Measurements from ENCODE around the gene SCTR. TPM values are rescaled to one million over a fixed set of nuclear protein-coding genes. Genes with fewer than 3 reads are reported as not detected.

The SCTR gene
- total RNA-seq, 1 experiment from 2014 or later, result not detected

- no peak for ATAC-seq
- POLR2A ChIA-PET, result no interaction called here
- in situ Hi-C loops (cut with HindIII; ENCODE audit: low pct_unique_long_range_greater_than_20kb, low sequenced_read_pairs), result no loop called here
Measured at GRCh38 chr2:119549241-119549640, 25.0 kb upstream of the SCTR start.

DNA sequence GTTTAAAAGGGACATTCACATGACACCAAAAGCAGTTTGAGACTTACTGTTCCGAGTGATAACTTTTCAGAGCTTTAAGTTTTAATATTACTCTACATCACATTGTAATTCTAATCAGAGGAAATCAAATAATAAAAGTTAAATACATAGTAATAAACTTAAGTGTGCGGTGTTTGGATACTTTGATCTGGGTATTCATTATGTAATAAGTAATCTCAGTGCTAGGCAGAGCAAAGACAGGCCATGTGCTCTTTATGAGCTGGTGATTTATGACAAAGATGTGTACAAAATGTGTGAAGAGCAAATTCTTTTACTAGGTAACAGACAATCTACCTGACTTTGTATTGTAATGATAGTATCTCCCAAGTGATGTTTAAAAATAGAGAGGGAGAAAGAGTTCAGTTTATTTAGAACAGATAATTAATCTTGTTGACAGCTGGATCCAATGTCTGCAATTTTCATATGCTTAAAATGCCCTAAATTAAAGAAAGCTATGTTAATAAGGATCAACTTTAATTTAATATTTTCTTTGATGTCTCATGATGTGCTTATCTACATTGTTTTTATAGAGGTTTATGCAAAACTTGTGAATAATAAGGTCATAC lies 24.3 kb upstream of the SCTR start:
- ChIA-PET CTCF (no interaction called here), POLR2A (interaction anchor here (0.6 kb wide), 1 partner anchor 654 kb away, joined by 8 read pairs; no protein-coding TSS in a partner anchor)
- Histone ChIP-seq H3K4me3 (ENCODE audit: low read depth in 2 of 2, low read length in 2 of 2) (no peak overlapping the region), H3K27ac (ENCODE audit: low read length) (no peak overlapping the region), H3K36me3 (ENCODE audit: control insufficient read depth, insufficient read depth, low read length) (no peaks in the 10 kb centered on the region), H3K9me3 (ENCODE audit: control insufficient read depth, insufficient read depth, low read depth, low read length) (no peaks in the 10 kb centered on the region), H3K4me1 (ENCODE audit: control insufficient read depth, insufficient read depth, low read length) (no peaks in the 10 kb centered on the region; the same call in 1 of the 2 replicates), H3K27me3 (ENCODE audit: control insufficient read depth, insufficient read depth, low read length) (peaks cover 18% of the 10 kb centered on the region)
- intact Hi-C loops (cut with micrococcal nuclease; ENCODE audit: unreplicated experiment), result no loop called here
- ATAC-seq, result no peak
- BruUV-seq (replicated peaks), result no TSS peak
- TF ChIP-seq SIN3A (IDR thresholded peaks at IDR 0.05; ENCODE audit: borderline replicate concordance, insufficient read depth, low read depth, low read length) (no peak), TCF7L2 (IDR thresholded peaks at IDR 0.05; ENCODE audit: low read depth, low read length) (no peak), POLR2AphosphoS5 (IDR thresholded peaks at IDR 0.05; ENCODE audit: low read depth, low read length) (no peak)
- TF ChIP-seq, protein P1, sequence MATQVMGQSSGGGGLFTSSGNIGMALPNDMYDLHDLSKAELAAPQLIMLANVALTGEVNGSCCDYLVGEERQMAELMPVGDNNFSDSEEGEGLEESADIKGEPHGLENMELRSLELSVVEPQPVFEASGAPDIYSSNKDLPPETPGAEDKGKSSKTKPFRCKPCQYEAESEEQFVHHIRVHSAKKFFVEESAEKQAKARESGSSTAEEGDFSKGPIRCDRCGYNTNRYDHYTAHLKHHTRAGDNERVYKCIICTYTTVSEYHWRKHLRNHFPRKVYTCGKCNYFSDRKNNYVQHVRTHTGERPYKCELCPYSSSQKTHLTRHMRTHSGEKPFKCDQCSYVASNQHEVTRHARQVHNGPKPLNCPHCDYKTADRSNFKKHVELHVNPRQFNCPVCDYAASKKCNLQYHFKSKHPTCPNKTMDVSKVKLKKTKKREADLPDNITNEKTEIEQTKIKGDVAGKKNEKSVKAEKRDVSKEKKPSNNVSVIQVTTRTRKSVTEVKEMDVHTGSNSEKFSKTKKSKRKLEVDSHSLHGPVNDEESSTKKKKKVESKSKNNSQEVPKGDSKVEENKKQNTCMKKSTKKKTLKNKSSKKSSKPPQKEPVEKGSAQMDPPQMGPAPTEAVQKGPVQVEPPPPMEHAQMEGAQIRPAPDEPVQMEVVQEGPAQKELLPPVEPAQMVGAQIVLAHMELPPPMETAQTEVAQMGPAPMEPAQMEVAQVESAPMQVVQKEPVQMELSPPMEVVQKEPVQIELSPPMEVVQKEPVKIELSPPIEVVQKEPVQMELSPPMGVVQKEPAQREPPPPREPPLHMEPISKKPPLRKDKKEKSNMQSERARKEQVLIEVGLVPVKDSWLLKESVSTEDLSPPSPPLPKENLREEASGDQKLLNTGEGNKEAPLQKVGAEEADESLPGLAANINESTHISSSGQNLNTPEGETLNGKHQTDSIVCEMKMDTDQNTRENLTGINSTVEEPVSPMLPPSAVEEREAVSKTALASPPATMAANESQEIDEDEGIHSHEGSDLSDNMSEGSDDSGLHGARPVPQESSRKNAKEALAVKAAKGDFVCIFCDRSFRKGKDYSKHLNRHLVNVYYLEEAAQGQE (IDR thresholded peaks at IDR 0.05; ENCODE audit: insufficient read depth in 1 of 2, low read depth in 2 of 2, low read length in 1 of 2), result no peak
- in situ Hi-C loops (cut with HindIII; ENCODE audit: low pct_unique_long_range_greater_than_20kb, low sequenced_read_pairs), result no loop called here
- no peak for DNase-seq (ENCODE audit: low read depth, low spot score)

More at GRCh38 chr2:119549241-119549640, 25.0 kb upstream of the SCTR start:
- Histone ChIP-seq H3K36me3 (ENCODE audit: control insufficient read depth, insufficient read depth, low read length) (no peaks in the 10 kb centered on the region), H3K4me3 (ENCODE audit: low read depth in 2 of 2, low read length in 2 of 2) (no peak overlapping the region), H3K9me3 (ENCODE audit: control insufficient read depth, insufficient read depth, low read depth, low read length) (no peaks in the 10 kb centered on the region), H3K4me1 (ENCODE audit: control insufficient read depth, insufficient read depth, low read length) (no peaks in the 10 kb centered on the region; the same call in 1 of the 2 replicates), H3K27ac (ENCODE audit: low read length) (no peak overlapping the region), H3K27me3 (ENCODE audit: control insufficient read depth, insufficient read depth, low read length) (peaks cover 15% of the 10 kb centered on the region)
- intact Hi-C loops (cut with micrococcal nuclease; ENCODE audit: unreplicated experiment), result no loop called here
- no peak for DNase-seq (ENCODE audit: low read depth, low spot score)
- BruUV-seq (replicated peaks), result no TSS peak
- CTCF ChIA-PET, result no interaction called here
- TF ChIP-seq, protein P1 (IDR thresholded peaks at IDR 0.05; ENCODE audit: insufficient read depth in 1 of 2, low read depth in 2 of 2, low read length in 1 of 2), result no peak
- TF ChIP-seq, protein P2, sequence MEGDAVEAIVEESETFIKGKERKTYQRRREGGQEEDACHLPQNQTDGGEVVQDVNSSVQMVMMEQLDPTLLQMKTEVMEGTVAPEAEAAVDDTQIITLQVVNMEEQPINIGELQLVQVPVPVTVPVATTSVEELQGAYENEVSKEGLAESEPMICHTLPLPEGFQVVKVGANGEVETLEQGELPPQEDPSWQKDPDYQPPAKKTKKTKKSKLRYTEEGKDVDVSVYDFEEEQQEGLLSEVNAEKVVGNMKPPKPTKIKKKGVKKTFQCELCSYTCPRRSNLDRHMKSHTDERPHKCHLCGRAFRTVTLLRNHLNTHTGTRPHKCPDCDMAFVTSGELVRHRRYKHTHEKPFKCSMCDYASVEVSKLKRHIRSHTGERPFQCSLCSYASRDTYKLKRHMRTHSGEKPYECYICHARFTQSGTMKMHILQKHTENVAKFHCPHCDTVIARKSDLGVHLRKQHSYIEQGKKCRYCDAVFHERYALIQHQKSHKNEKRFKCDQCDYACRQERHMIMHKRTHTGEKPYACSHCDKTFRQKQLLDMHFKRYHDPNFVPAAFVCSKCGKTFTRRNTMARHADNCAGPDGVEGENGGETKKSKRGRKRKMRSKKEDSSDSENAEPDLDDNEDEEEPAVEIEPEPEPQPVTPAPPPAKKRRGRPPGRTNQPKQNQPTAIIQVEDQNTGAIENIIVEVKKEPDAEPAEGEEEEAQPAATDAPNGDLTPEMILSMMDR (IDR thresholded peaks at IDR 0.05), result no peak
- TF ChIP-seq TCF7L2 (IDR thresholded peaks at IDR 0.05; ENCODE audit: low read depth, low read length) (no peak), SIN3A (IDR thresholded peaks at IDR 0.05; ENCODE audit: borderline replicate concordance, insufficient read depth, low read depth, low read length) (no peak), POLR2AphosphoS5 (IDR thresholded peaks at IDR 0.05; ENCODE audit: low read depth, low read length) (no peak)

Measured in Panc1 (cell line).